ENCODE measurements around the gene ITGAD.

Gene ITGAD

DNA sequence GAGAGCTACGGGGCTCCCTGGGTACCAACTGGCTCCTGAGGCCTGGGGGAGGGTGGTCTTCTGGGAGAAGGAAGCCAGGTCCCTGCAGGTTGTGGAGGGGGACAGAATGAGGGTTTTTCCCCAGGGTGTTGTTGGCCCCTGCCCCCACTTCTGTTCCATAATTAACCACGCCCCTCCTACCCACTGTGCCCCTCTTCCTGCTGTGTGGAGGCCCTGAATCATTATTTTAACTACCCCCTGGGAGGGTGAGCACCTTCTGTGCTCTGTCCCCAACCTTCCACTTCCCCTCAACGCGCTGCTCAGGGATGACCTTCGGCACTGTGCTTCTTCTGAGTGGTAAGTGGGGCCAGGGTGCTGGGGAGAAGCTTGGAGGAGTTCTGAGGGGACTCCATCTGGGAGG is at the start of gene ITGAD:
Gene ITGAD, plus strand, starts transcription at position 280 of the 400 bp plus-strand sequence. Its CDS starts 26 bp downstream, at position 306.
- no peak for DNase-seq

DNA sequence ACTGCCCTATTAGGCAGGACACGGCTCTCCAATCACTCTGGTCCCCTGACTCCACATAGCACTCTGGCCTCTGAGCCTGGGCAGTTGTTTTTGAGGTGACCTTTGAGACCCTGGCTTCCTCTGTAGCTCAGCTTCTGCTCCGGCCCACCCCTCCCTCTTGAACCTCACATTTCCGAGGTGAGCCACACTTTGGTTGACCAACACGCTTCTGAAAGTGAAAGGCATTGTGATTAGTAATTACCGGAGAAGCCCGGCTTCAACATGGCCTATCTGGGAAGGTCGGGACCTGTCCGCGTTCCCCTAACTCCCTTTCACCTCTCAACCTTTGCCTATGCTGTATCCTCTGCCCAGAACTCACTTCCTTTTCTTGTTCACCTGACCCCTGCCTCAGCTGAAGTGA is 48.4 kb upstream of the ITGAD start:
- DNase-seq = no peak

DNA sequence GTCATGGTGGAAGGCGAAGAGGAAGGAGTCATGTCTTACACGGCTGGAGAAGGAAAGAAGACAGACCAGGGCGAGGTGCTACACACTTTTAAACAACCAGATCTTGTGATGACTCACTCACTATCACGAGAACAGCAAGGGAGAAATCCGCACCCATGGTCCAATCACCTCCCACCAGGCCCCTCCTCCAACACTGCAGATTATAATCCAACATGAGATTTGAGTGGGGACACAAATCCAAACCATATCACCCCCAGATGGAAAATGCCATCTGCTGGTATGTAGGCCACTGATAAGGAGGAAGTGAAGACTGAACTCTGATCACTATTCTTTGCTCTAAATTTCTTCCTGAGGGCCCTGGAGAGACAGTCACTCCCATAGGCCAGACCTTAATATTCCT is 45.7 kb upstream of the ITGAD start:
- DNase-seq = no peak

DNA sequence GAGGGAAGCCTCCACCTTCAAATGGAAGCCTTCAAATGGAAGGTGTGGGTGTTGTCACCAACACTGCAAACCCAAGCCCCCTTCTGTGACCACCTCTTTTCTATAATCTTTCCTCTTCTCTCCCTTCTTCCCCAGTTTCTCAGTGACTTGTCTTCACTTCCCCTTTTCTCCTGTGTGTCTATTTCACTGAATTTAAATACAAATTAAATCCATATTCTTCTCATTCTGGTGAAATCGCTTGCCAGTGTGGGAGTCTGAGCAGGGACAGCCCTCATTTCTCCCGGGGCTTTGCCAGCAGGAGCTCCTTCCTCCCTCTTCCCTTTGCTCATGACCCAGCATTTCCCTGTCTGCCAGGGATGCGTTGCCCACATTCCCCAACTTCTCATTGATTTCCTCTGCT is 44.6 kb upstream of the ITGAD start:
- no peak for DNase-seq

DNA sequence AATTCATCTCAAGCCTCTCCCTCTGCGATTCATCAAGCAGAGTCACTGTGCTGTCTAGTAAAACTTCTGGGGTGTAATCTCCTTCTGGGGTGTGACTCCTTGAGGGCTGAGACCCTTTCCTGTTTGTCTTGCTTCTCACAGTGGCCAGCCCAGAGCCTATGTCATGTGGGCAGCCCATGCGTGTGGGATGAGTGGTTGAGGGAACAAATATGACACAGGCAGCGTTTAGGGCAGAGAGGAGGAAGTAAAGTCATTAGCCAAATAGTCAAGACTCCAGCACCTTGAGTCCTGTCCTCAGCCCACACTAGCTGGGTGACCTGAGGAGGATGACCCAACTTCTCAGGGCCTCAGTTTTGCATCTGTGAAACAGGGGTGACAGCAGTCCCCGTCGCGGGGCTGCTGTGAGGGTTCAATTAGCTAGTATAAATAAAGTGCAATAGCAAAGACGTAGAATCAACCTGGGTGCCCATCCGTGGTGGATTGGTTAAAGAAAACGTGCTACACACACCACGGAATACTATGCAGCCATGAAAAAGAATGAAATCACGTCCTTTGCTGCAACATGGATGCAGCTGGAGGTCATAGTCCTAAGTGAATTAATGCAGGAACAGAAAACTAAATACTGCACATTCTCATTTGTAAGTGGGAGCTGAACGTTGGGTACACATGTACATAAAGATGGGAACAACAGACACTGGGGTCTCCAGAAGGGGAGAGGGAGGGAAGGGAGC is 42.7 kb upstream of the ITGAD start:
- DNase-seq = no peak

DNA sequence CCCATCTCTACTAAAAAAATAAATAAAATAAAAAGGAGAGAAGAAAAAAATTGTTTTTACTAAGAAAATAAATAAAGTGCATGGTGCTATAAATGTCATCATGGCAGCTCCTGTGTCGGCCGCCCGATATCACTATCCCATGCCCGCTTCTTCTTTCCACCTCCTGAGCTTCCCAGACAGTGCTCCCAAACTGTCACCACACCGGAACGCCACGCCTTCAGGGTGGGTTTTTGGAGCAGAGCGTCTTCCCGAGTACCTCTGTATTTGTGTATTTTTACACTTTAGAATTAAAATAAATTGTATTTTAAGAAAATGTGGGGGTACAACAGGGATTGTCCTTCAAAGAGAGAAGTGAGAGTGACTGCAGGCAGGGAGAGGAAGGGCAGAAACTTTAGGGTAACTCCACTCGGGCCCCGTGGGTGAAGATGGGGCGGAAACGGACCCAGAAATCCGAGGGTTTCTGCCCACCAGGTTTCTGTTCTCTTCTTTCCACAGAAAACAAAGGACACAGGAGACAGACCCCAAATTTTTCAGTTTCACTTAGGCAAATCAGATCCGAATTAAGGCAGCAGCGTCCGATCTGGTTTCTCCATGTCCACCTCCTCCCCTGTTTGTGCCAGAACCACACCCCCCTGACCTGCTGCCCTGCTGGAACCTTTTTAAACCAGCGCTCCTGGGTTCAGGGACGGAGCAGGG is 41.7 kb upstream of the ITGAD start:
- DNase-seq = no peak

DNA sequence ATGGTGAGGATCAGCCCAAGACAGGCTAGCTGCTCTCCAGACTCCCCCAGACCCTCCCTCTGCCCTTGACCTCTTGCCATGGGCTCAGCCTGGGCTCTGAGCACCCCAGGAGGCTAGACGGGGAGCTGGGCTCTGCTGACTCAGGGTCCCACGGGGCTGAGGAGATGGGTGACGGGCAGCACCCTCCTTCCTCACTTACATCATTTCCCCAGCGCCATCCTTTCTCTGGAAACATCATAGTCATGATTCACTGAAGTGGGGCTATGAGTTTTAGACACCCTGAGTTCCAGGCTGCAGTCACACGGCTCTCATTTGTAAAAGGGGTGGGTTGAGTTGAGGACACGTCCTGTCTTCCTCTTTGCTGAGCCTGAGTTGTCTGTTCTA is 41.2 kb upstream of the ITGAD start:
- DNase-seq = no peak

DNA sequence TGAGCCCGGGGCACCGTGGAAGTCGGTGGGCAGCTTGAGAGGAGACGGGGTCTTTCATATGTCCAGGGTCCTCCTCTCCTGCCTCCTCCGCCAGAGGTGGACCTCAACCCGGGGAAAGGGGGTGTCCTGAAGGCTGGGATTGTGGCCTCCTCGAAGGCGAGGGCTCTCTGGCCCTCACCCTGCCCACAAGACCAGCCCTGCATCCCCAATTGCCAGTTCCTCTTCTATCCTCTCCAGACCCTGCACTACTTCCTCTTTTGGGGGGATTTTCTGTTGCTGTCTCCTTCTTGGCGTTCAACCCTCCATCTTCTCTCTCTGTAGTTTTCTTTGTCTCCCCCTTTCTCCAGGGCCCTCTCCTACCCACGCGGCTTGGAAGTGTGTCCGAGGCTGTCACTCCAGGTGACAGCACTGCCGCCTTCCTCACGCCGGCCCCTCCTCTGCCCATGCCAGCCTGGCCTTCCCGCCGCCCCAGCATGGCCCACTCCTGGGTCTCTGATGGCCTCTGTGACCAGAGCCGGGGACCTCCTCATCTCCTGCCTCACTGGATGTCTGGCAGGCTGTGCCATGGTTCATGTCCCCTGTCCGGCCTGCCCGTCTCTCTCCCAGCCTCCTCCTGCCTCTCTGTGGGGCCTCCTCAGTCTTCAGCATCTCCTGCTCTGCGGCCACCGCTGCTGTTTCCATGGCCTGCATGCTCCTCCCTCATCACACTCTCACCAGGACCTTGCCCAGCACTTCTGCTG is 40.6 kb upstream of the ITGAD start:
- peak; percentile 71 for DNase-seq

DNA sequence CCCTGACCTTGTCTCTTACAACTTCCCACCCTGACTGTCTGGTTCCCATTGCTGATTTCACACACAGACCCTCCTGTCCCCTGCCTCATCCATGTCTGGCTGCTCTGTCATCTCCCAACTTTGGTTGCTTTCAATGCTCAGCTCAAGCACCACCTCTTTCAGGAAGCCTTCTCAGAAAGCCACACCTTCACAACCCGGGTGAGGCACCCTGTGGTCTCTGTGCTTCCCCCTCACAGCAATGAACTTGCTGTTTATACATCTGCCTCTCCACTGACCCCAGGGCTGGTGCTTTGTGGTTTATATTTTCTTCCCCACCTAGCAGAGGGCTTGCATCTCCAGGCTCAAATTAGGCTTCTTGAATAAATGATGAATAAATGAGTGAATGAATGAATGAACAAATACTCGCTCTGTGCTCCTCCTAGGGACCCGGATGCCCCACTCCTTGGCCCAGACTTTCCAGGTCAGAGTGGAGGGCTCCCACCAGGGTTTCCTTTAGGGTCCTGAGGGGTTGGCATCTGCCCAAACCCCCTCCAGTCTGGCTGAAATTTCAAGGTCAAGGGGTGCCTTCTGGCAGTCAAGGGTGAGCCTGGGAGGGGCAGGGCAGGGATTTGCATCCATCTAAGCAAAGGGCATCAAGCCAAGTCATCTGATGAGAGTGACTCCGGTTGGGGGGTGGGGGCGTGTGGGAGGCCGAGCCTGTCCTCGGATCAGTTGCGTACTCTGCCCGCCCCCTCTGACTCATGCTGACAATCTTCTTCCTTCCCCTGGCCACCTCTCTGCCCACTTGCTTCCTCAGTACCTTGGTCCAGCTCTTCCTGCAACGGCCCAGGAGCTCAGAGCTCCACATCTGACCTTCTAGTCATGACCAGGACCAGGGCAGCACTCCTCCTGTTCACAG is 38.5 kb upstream of the ITGAD start, which contains the start of gene ITGAX:
Gene ITGAX, plus strand, starts transcription at position 783 of the 898 bp plus-strand sequence. Its CDS starts 79 bp downstream, at position 862.
- peak; percentile 72 for DNase-seq

DNA sequence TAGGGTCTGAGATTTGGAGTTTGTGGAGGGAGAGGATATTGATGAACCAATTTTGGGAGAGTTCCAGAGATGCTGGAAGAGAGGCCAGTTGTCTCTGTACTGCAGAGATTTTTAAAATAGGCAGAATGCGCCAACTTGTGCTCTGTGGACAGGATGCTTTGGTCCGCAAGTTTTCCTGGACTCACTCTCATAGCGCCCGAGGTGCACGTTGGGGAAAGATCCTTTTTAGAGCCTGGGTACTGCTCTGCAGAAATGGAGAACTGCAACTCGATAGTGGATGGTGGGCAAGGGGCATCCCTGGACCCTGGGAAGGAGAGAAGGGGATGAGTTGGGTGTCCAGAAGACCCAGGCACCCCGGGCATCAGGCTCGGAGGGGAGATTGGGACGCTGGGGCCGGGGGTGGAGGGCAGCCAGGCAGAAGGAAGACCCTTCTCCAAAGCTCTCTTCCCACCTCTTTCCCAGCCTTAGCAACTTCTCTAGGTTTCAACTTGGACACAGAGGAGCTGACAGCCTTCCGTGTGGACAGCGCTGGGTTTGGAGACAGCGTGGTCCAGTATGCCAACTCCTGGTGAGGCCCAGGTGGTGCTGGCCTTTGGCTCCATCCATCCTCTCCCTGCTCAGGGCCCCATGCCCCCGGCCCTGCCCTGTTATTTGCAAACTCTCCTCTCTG is 37.6 kb upstream of the ITGAD start:
- DNase-seq = no peak

DNA sequence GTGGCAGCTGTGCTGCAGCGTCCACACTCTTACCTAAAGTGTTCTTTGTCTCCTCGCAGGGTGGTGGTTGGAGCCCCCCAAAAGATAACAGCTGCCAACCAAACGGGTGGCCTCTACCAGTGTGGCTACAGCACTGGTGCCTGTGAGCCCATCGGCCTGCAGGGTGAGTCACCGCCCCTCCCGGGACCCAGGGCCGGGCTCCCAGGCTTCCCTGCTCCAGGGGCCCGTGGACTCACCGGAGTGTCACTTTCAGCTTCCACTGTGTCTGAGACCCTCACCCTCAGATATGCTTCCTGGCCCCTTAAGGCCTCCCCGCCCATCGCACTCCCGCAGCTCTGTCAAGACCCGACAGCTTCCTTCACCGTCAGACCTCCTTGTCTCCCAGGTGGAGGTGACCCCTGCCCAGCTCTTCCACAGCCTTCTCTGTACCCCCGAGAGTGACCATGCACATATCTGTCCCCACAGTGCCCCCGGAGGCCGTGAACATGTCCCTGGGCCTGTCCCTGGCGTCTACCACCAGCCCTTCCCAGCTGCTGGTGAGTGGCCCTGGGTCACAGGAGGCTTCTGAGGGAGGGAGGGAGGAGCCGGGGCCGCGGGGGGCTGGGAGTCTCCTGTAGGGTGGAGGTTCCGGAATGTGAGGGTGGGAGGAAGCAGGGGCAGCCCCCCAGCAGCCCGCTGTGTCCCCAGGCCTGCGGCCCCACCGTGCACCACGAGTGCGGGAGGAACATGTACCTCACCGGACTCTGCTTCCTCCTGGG is 36.4 kb upstream of the ITGAD start:
- DNase-seq = no peak

DNA sequence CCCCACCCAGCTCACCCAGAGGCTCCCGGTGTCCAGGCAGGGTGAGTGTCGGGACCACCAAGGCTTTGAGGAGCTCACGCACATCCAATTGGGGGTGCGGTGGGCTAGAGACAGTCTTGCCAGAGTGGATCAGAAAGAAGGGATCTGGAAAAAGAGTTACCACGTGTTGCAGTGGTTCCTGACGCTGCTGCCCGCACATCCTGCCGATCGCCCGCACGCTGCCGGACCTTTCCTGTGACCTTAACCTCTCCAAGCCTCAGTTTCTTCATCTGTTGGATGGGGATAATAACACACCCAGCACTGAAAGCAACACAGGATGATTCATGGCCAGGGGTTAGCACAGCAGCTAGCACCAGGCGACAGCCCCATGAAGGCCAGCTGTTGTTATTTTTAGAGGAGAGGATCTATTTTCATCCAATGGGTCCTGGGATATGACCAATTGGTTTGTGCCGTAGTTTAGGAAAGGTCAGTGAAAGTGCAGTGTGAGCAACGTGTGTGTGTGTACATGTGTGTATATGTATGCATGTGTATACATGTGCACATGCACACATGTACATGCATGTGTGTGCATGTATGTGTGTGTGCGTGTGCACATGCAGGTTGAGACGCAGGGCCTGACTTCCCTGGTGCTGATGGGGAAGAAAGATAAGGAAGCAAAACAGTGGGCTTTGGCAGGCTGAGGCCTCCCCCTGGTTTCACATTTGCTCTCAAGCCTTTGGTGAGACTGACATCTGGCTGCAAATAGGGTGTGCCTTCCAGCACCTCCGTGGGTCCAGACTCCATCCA is 35.6 kb upstream of the ITGAD start:
- no peak for DNase-seq

DNA sequence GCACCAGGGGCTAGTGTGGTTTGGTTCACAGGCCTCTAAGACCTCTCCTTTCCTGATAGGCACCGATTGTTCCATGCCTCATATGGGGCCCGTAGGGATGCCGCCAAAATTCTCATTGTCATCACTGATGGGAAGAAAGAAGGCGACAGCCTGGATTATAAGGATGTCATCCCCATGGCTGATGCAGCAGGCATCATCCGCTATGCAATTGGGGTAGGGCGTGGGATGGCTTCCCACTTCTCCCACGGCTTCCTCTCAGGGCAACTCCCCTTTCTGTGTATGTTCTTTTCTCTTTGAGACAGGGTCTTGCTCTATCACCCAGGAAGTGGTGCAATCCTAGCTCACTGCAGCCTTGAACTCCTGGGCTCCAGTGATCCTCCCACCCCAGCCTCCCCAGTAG is 32.9 kb upstream of the ITGAD start:
- no peak for DNase-seq

DNA sequence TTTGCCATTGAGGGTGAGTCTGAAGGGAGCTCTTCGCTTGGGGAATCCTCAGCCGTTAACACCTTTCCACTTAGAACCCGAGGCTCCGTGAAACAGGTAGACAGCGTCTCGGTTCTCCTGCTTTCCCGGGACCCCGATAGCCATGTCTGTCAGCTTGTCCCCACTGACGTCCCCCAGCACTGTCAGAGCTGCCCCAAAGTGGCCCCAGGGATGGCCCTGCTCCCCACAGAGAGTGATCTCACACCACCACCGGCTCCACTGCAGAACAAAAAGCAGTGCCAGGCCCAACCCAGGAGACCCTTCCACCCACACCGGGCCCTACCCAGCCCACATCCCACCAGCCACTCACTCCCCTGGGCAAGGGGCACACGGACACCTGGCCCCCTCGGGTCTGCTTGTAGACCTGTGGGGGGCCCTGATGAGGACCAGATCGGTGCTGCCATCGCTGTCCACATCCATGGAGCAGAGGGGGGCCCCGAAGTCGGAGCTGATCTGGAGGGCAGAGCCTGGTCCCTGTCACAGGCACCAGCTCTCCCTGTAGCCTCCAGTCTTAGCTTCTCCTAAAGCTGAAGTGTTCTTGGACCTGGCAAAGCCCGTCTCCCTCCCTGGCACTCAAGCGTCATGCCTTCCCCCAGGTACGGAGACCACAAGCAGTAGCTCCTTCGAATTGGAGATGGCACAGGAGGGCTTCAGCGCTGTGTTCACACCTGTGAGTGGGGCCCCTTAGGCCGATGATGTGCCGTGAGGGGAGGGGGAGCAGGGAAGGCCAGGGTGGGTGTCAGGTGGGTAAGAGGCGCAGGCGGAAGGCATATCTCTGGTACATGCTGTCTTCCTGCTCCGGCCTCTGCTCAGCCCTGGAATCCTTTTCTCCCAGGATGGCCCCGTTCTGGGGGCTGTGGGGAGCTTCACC is 31.7 kb upstream of the ITGAD start:
- no peak for DNase-seq

DNA sequence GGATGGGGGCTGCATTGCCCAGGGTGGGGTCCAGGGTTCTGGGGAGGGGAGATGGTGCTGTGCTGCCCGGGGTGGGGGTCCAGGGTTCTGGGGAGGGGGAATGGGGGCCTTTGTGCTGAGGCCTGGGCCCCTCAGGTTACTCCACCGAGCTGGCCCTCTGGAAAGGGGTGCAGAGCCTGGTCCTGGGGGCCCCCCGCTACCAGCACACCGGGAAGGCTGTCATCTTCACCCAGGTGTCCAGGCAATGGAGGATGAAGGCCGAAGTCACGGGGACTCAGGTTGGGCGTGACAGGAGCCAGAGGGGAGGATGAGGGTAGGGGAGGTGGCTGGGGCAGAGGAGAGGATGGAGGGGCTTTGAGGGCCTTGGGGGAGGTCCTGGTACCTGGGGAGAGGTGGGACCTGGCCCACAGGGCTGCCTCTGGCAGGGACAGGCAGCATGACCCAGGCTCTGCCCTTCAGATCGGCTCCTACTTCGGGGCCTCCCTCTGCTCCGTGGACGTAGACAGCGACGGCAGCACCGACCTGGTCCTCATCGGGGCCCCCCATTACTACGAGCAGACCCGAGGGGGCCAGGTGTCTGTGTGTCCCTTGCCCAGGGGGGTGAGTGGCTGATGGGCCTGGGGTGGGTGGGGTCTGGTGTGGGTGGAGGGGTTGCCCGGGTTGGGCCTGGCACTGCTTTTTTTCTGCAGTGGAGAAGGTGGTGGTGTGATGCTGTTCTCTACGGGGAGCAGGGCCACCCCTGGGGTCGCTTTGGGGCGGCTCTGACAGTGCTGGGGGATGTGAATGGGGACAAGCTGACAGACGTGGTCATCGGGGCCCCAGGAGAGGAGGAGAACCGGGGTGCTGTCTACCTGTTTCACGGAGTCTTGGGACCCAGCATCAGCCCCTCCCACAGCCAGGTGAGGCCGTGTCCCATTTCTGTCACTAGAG is 30.4 kb upstream of the ITGAD start:
- no peak for DNase-seq

DNA sequence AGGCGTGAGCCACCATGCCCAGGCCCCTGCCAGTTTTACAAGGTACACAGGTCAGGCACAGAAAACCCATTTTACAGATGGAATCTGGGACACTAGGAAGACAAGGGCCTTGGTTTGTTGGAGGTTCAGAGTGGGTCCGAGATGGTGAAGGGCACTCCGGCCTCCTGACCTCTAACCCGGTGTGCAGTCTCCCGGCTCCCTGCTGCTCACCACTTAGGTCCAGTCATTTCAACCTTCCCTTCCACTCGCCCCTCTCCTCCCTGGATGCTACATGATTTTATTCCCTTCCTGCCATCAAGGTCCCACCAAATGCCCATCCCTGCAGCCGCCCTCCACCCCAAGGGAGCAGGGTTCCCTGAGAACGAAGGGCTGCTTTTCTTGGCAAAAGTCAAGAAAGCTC is 29.4 kb upstream of the ITGAD start:
- DNase-seq = no peak

DNA sequence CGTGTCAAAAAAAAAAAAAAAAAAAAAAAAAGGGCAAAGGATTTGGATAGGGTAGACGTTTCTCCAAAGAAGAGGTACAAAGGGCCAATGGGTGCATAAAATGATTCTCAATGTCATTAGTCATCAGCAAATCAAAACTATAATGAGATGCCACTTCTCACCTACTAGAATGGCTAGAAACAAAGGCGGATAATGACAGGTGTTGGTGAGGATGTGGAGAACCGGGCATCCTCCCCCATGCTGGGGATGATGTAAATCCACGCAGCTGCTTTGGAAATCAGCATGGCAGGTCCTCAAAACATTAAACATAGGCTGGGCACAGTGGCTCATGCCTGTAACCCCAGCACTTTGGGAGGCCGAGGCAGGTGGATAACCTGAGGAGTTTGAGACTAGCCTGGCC is 28.7 kb upstream of the ITGAD start:
- DNase-seq = no peak

DNA sequence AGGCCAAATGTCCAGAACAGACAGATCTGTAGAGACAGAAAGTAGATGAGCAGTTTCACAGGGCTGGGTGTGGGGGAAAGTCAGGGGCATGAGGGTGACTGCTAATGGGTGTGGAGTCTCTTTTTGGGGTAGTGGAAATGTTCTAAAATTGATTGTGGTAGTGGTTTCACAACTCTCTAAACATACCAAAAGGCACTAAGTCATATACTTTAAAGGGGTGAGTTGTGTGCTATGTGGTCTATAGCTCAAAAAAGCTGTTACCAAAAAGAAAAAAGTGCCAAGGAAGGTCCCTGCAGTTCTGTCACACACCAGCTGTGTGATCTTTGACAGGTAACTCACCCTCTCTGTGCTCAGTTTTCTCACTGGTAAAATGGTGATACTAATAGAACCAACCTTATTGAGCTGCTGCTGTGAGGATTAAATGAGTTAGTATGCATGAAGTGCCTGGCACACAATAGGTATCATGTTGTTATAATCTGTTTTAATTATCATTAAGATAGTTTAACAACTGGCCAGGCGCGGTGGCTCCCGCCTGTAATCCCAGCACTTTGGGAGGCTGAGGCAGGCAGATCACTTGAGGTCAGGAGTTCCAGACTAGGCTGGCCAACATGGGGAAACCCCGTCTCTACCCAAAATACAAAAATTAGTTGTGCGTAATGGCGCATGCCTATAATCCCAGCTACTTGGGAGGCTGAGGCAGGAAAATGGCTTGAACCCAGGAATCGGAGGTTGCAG is 27.8 kb upstream of the ITGAD start:
- DNase-seq = no peak
